ENCODE results near the gene MET. TPM values are rescaled to one million over a fixed set of nuclear protein-coding genes. Genes with fewer than 3 reads are reported as not detected.
"Not testable (repeated sequence)": the region's sequence is repeated elsewhere in the genome, so short reads cannot be mapped to it uniquely, and the experiment has no call there.

The MET gene
- polyA plus RNA-seq, 1 donor, result 13.5 TPM

DNA sequence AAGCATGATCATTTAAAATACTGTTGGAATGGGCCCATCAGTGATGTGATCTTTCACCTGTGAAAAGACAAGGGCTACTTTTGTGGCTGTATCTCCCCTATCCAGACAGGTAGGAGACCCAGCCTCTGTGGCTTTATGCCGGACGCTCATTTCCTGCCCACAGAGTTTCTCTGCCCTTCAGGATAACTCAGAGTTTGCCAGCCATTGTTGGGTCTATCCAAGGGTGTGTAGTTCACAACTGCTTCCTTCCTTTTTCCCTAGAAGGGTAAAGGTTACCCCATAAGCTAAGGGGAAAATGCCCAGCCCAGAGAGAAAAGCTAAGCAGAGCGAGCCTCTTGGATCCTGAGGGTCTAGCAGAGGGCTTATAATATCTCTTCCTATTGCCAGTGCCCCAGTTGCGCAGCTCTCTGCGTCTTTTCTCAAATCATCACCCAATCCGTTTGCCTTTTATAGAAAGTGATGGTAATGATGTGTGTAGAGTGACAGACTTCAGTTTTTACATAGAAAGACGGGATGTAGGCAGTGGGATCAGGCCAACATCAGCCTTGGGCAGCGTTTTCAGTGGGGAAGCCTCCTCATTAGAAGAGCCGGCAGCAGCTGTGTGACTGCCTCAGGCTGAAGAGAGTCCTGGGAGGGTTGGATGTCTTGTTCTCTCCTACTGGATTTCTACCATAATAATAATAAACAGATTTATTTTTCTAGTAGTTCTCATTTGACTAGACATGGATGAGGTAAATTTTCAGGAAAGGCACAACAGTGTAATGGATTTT lies 80.5 kb downstream of the MET start:
- no peak for DNase-seq (ENCODE audit: low read depth)

DNA sequence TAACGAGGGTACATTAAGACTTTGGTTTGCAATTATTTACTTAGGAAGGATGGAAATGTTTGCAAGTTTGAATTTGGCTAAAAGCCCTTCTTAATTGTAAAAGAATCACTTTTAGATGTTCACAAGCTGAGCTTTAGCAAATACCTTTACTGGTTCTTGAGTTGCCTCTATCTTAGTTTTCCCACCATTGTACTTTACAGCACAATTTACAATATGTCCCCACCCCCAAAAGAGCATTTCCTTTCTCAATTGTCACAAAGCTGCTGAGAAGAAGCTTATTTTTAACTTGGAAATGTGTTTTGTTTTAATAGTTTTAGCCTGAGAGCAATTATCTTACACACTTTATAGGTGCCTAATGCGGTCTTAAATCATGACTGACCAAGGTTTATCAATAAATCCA lies 81.1 kb downstream of the MET start:
- DNase-seq (ENCODE audit: low read depth), result no peak

GRCh38 chr7:116754186-116754585 lies 82.2 kb downstream of the MET start:
- DNase-seq (ENCODE audit: low read depth), result no peak

- DNase-seq (ENCODE audit: low read depth), result no peak
Observed at GRCh38 chr7:116757283-116757682, 85.3 kb downstream of the MET start.

DNA sequence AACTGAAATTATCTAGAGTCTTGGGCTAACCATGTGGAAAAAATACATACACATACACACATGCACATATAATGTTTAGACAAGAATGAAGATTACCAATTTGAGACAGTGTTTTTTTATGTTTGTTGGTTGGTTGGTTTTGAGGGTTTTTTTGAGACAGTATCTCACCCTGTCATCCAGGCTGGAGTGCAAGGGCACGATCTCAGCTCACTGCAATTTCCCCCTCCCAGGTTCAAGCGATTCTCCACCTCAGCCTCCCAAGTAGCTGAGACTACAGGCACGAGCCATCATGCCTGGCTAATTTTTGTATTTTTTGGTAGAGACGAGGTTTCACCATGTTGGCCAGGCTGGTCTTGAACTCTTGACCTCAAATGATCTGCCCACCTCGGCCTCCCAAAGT lies 87.6 kb downstream of the MET start:
- not testable (repeated sequence) for DNase-seq (ENCODE audit: low read depth)

DNA sequence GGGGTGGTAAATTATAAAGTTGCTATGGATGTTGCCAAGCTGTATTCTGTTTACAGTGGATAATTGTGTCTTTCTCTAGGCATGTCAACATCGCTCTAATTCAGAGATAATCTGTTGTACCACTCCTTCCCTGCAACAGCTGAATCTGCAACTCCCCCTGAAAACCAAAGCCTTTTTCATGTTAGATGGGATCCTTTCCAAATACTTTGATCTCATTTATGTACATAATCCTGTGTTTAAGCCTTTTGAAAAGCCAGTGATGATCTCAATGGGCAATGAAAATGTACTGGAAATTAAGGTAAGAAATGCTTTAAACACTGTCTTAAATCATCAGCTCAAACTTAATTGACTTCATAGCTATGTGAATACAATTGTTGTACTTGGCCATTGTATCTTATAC lies 91.0 kb downstream of the MET start:
- DNase-seq (ENCODE audit: low read depth), result no peak

DNA sequence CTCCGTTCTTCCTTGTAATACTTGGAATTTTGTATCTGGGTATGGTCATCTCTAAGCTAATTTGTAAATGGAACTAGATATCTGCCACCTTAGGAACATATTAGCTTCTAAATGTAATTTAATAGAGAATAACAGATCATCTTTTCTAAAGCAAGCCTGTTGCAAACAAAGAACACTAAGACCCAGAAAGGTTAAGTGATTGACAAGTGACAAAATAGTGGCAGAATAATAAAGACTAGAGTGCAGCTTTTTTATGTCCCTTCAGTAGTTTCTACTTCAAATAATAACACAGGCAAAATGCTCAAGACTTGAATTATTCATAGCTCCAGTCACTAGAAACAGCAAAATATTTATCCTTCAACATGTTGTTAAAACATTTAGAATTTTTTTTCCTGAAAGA lies 91.7 kb downstream of the MET start:
- DNase-seq (ENCODE audit: low read depth), result no peak

DNA sequence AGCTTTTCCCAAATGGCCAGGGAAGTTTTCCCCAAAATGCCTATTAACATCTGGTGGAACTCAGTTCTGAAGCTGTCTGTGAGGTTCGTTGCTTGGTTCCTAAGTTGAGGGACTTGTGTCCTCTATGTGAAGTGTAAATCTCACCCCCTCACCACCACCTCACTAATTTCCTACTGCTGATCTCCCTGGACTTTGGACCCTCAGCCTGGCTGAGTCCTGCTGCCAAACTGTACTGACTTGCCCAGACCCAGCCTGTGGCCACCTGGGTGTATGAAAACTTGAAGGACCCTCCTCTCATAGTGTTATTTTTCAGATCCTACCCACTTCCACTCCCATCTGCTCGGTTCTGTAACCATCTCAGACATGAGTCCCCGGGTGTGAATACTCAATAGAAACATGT lies 94.9 kb downstream of the MET start:
- DNase-seq (ENCODE audit: low read depth), result no peak

DNA sequence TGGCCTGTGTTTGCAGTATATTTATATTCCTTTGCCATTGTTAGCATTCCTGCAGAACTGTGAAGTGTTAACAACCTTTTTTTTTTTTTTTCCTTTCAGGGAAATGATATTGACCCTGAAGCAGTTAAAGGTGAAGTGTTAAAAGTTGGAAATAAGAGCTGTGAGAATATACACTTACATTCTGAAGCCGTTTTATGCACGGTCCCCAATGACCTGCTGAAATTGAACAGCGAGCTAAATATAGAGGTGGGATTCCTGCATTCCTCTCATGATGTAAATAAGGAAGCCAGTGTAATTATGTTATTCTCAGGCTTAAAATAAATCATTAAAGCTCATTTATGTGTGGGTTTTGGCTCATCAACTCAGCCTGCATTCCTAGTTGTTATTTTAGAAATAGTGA lies 97.5 kb downstream of the MET start:
- DNase-seq (ENCODE audit: low read depth), result no peak

DNA sequence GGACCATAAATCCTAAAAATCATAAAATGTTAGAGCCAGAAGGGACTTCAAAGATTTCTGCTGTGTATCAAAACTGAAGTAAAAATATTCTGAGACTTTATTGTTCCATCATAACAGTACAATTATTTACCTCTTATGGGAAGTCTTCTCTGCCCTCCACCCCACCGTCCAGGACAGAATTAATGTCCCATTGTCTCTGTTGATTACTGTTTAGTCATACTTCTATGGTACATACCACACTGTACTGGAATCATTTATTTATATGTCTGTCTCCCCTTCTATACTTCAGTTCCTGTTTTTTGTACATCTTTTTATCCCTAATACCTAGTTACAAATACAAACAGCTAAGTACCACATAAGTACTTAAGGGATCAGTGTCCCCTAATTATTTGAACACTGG lies 98.9 kb downstream of the MET start:
- no peak for DNase-seq (ENCODE audit: low read depth)

- DNase-seq (ENCODE audit: low read depth), result no peak
Observed at GRCh38 chr7:116771640-116772039, 99.6 kb downstream of the MET start.

DNA sequence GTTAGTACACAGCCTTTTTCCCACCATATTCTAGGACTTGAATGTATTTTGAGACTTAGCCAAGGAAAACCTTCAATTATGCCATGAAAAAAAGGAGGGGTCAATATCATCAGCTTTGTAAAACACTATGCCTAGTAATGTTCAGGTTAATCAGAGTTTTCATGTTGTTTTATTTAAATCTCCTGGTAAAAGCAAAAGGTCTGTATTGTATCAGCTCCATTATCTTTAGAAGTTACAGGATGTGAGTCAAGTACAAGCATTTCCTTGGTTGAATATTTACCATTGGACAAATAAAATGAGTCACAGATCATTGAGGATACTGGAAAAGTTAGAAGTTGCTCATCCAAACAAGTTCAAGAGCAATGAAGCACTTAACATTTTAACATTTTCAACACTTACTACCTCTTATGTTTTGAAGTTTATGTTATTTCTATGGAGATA lies 100.4 kb downstream of the MET start:
- no peak for DNase-seq (ENCODE audit: low read depth)

DNA sequence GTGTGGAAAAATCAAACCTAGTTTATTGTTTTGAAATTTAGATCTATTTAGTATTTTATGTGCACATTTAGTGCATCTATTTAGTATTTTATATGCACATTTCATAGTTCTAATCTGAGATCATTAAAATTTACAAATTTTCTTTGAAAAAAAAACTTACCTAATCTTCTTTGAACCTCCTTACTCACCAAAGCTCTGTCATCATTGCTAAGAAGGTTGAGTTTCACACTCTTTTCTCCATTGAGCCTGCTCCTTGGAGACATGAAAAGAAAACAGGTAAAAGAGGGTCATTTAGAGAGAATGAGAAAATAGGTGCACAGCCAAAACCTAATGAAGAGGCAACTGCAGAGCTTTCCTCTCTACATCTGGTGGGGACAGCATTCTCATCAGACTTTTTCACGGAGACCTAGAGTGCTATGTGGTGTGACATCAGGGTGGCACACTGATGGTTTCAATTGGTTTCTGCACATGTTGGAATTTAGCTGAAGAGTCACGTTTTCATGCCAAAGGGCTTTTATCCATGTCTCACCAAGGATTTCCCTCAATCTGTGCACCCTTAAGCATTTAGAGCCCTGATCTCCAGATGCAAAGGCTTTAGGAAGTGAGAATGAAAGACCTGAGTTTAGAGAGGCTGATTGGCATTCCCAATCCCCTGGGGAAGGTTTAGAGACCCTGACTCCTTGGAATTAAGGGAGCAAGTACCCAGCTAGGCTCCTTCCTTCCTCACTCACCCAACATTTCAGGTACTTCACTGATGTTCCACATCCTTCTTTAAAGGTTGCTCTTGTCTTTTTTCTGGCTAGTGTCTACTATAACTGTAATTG lies 101.1 kb downstream of the MET start:
- DNase-seq (ENCODE audit: low read depth), result no peak

DNA sequence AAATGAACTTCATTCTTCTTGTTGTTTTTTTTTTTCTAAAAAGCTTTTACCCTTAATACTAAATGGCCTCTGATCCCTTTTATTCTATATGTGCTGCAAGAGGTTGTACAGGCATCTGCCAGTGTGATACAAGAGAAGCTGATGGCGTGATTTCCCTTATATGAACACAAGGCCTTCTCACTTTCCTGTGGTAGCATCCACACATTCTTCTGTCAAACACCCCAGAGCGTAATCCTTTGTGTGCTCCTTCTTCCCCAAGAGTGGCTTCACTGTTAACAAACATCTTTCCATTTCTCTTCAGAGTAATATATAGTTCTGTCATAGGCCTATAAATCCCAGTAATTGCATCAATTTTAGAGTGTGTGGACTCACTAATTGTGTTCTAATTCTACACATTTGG lies 104.0 kb downstream of the MET start:
- no peak for DNase-seq (ENCODE audit: low read depth)

DNA sequence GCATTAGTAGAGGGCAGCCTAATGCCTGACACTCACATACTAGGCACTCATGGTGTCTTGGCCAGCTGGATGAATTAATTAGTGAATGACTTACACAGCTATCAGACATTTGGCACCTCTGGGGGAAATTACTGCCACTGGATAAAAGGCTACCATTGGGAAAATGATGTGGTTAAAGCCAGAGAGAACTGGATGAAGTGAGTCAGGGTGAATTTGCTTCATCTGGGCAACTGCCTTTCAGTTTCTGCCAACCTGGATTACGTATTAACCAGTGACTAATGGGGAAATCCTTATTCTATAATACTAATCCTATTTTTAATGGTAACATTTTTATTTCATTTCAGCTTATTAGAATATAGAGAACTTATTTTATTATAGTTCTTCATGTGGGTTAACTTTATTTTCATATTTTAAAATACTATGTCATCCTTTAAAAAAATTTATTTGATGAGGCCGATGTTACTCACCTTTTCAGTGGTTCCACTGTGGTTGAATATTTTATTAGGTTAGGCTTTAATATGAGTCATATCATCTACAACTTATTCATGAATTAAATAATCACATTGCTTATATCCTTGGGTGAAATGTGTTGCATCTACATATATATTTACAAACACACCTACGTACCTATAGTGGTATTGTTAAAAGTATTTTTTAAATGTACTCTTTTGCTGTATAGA lies 104.8 kb downstream of the MET start:
- no peak for DNase-seq (ENCODE audit: low read depth)

GRCh38 chr7:116777651-116778281 lies 105.8 kb downstream of the MET start:
- DNase-seq (ENCODE audit: low read depth), result no peak

GRCh38 chr7:116779216-116779615 lies 107.2 kb downstream of the MET start:
- no peak for DNase-seq (ENCODE audit: low read depth)

DNA sequence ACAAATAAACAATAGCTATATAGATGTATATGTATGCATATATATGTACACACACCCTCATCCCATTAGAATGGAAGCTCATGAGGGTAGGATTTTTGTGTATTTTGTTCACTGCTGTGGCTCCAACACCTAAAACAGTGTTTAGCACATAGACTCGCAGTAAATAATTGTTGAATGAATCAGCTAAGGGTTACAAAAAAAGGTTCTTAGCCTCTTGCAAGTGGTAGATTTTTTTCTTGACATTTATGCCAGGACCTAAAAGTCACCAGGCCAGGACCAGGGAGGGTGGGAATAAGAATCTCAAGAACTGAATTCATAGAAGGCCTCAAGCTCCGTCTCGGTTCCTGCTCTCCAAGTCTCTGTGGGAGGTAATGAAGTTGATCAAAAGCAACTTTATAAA lies 107.9 kb downstream of the MET start:
- DNase-seq (ENCODE audit: low read depth), result no peak

- no peak for DNase-seq (ENCODE audit: low read depth)
Observed at GRCh38 chr7:116780521-116780920, 108.5 kb downstream of the MET start.

DNA sequence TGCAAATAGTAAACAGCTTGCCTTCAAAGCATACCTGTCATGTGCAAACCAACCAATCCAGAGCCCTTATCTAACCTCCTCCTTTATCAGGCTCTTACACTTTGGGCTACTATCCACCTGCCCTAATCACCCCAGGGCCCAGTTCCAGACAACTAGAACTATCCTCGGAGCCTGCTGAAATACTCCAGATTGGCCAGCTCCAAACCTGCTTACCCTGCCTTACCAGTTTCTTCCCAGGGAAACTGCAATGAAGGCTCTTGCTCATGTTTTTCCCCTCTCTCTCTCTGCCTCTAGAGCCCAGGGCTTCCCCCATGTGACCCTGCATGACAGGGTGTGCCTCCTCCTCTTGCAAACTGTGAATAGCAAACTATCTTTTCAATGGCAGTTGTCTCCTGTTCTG lies 109.0 kb downstream of the MET start:
- no peak for DNase-seq (ENCODE audit: low read depth)

- DNase-seq (ENCODE audit: low read depth), result no peak
Observed at GRCh38 chr7:116781584-116781983, 109.6 kb downstream of the MET start.

- DNase-seq (ENCODE audit: low read depth), result no peak
Observed at GRCh38 chr7:116782177-116782711, 110.2 kb downstream of the MET start.

All from forelimb muscle (tissue), 1 donor.